Ovary (tissue), 9 donors: Measurements from ENCODE around the gene KCNN3. TPM values are rescaled to one million over a fixed set of nuclear protein-coding genes. Genes with fewer than 3 reads are reported as not detected.

Experiments used
- DNase-seq, 5 donors: peaks; one replicate each; pipeline ENCODE4 v3.0.0-alpha.2; 2019 to 2020
- H3K27ac ChIP-seq, 2 donors: fragments of 200-600 bp; one replicate each; pipeline versions ENCODE4 v1.5.1 to v1.8.0; 2019 to 2022
- H3K27me3 ChIP-seq: fragments of 200-600 bp; one replicate; pipeline ENCODE4 v1.8.0; 2022
- H3K36me3 ChIP-seq: fragments of 200-600 bp; sonication (generic); one replicate; pipeline ENCODE4 v1.5.1; 2019
- H3K4me1 ChIP-seq: one replicate; pipeline ENCODE4 v1.8.1; 2013; ENCODE audit warnings: mild to moderate bottlenecking, moderate library complexity; ENCODE audit not compliant: insufficient read depth
- H3K4me3 ChIP-seq: fragments of 200-600 bp; sonication (generic); one replicate; pipeline ENCODE4 v1.5.1; 2017
- H3K9me3 ChIP-seq, 2 donors: fragments of 200-600 bp in 1 of 2; sonication (generic) in 1 of 2; one replicate each; pipeline versions ENCODE4 v1.5.1 to v1.8.1; 2013 to 2019; ENCODE audit warnings: mild to moderate bottlenecking in 1 of 2, moderate library complexity in 1 of 2
- CTCF ChIP-seq, 3 donors: fragments of 450-650 bp in 2 of 3; fragments of 200-600 bp in 1 of 3; IDR thresholded peaks; one replicate each; pipeline versions ENCODE4 v1.5.1 to v1.8.0; 2016 to 2022; ENCODE audit warnings: antibody characterized with exemption in 3 of 3, mild to moderate bottlenecking in 1 of 3
- EP300 ChIP-seq: sonication (generic); formaldehyde crosslinking; IDR thresholded peaks from one replicate; pipeline ENCODE4 v1.6.1; 2017; ENCODE audit warnings: antibody characterized with exemption
- POLR2A ChIP-seq: fragments of 450-650 bp; IDR thresholded peaks from one replicate; pipeline ENCODE4 v1.6.1; 2017; ENCODE audit warnings: antibody characterized with exemption, mild to moderate bottlenecking, moderate library complexity
- WGBS, 3 donors: extraction: QIAGEN DNeasy Blood & Tissue Kit in 1 of 3; methylation state at CpG; one replicate each; pipeline versions ENCODE4 v1.1.5 to v1.1.7; 2013 to 2017; 5-methylcytosine and 5-hydroxymethylcytosine counted together
- intact Hi-C, 4 donors: fragments of 100-400 bp; cut with DNase I; formaldehyde crosslinking; loops; one replicate each; pipeline versions ENCODE4 v1.11.0 to v1.15.1; 2022 to 2023
- polyA plus RNA-seq, 2 donors: library from polyadenylated mRNA; stranded (reverse); fragments of 200-250 nt in 1 of 2; fragments of 350-450 nt in 1 of 2; fragmentation: Illumina TruSeq in 1 of 2; extraction: RNeasy Lipid Tissue Mini Kit (QIAGEN cat#74804) in 1 of 2; gene quantifications; one replicate each; pipeline ENCODE4 v1.2.3, GENCODE V29; 2013 to 2014
- total RNA-seq, 7 donors: library from RNA; depleted of rRNA in 2 of 7; stranded (reverse); fragments of >200 nt in 2 of 7; fragmentation: NEBNext Ultra II Directional in 3 of 7; extraction: Animal tissue kit (Norgen Biotek cat#: 25700) in 3 of 7; gene quantifications; one replicate each; pipeline versions ENCODE4 v1.1.0 to v1.2.4, GENCODE V29; 2016 to 2023
- donor health status: DM: no; HTN: no; CAD: no; lungs with moderate emphysema.
- donor health status: DM: no; HTN: no; CAD: no.
- donor health status: Bipolar disorder and iron deficiency.
- donor health status: DM: yes; HTN: yes; CAD: no.
- donor health status: DM: no; HTN: no; CAD: no.
- donor health status: DM: yes; HTN: yes; CAD: no.

Gene KCNN3
- total and polyA plus RNA-seq, 9 donors, result 0.71 to 6.1 (median 1.7) TPM

- 49 to 79% (median 71%) methylated on average over 5 of the region's 5 CpGs for WGBS, 3 donors
Measured at GRCh38 chr1:154833841-154834240, 36.2 kb downstream of the KCNN3 start.

DNA sequence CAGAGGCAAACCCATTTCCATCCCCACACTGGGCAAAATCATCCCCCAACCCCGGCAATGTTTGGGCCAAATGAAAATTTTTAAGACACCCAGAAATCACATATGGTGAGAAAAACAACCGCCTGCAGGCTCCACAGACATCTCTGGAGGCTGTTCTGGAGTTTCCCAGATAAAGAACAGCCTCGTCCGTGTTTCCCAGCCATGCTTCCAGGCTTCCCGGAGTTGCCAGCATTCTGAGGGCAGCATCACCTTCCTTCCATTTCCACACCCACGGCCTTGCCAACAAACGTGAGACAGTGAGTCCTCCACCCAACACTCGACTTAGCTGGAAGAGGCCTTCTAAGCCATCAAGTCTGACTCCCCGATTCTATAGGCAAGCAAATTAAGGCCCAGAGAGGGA, 36.9 kb downstream of the KCNN3 start:
- Histone ChIP-seq H3K36me3 (no peaks in the 10 kb centered on the region), H3K27ac (no peak overlapping the region), H3K9me3 (no peaks in the 10 kb centered on the region), H3K4me1 (no peaks in the 10 kb centered on the region), H3K4me3 (no peak overlapping the region), H3K27me3 (no peaks in the 10 kb centered on the region)
- DNase-seq, result no peak
- WGBS, 3 donors, result 71 to 82% (median 82%) methylated on average over 9 of the region's 9 CpGs
- TF ChIP-seq EP300 (no peak), POLR2A (no peak), CTCF (IDR thresholded peaks at IDR 0.05) (no peak)
- intact Hi-C loops, result no loop called here

More at GRCh38 chr1:154833841-154834240, 36.2 kb downstream of the KCNN3 start:
- intact Hi-C loops, result no loop called here
- no peaks in the 10 kb centered on the region for H3K27me3 ChIP-seq
- TF ChIP-seq CTCF (IDR thresholded peaks at IDR 0.05) (no peak), POLR2A (no peak), EP300 (no peak)
- no peaks in the 10 kb centered on the region for H3K9me3 ChIP-seq
- DNase-seq, result no peak
- no peak overlapping the region for H3K27ac ChIP-seq
- H3K4me3 ChIP-seq, result no peak overlapping the region
- H3K4me1 ChIP-seq, result no peaks in the 10 kb centered on the region
- no peaks in the 10 kb centered on the region for H3K36me3 ChIP-seq

- H3K4me3 ChIP-seq, result no peak overlapping the region
- H3K9me3 ChIP-seq, result no peaks in the 10 kb centered on the region
- no peak overlapping the region for H3K27ac ChIP-seq
- intact Hi-C loops, result no loop called here
- no peaks in the 10 kb centered on the region for H3K36me3 ChIP-seq
- no peak for TF ChIP-seq CTCF (IDR thresholded peaks at IDR 0.05)
- TF ChIP-seq EP300, result no peak
- TF ChIP-seq POLR2A, result no peak
- H3K4me1 ChIP-seq, result no peaks in the 10 kb centered on the region
- 87 to 92% (median 92%) methylated on average over 2 of the region's 2 CpGs for WGBS, 3 donors
- no peak for DNase-seq
- H3K27me3 ChIP-seq, result no peaks in the 10 kb centered on the region
Measured at GRCh38 chr1:154832384-154832783, 37.7 kb downstream of the KCNN3 start.

GRCh38 chr1:154831462-154831861, 38.6 kb downstream of the KCNN3 start:
- TF ChIP-seq CTCF (IDR thresholded peaks at IDR 0.05) (no peak), POLR2A (no peak), EP300 (no peak)
- H3K27ac ChIP-seq, result no peak overlapping the region
- H3K4me3 ChIP-seq, result no peak overlapping the region
- intact Hi-C loops, result no loop called here
- no peak for DNase-seq
- no peaks in the 10 kb centered on the region for H3K9me3 ChIP-seq
- whole genome bisulfite sequencing, 3 donors, result 77 to 88% (median 87%) methylated on average over 2 of the region's 2 CpGs
- no peaks in the 10 kb centered on the region for H3K27me3 ChIP-seq
- H3K36me3 ChIP-seq, result no peaks in the 10 kb centered on the region
- no peaks in the 10 kb centered on the region for H3K4me1 ChIP-seq

DNA sequence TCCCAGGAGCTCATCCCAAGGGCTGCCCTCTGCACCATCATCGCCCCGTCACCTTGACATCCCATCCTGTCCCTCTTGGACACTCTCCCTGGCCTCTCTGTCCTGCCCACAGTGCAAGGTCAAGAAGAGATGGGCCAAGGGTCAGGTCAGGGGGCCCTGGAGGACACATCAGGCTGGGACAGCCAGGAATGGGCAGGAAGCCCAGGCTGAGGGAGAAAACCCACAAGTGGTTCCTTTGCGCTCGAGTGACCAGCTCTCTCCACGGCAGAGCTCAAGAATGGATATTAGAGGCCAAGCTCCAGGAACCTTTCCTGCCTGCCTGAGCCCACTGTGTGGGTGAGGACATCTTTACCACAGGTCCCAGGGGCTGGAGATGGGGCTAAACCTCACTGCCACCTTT, 41.0 kb downstream of the KCNN3 start:
- Histone ChIP-seq H3K27ac (no peak overlapping the region), H3K4me1 (no peaks in the 10 kb centered on the region), H3K9me3 (no peaks in the 10 kb centered on the region), H3K27me3 (no peaks in the 10 kb centered on the region), H3K4me3 (no peak overlapping the region), H3K36me3 (no peaks in the 10 kb centered on the region)
- no peak for DNase-seq
- TF ChIP-seq EP300, result no peak
- TF ChIP-seq POLR2A, result no peak
- no peak for TF ChIP-seq CTCF (IDR thresholded peaks at IDR 0.05)
- intact Hi-C loops, result no loop called here
- 85 to 93% (median 88%) methylated on average over 3 to 5 of the region's 5 CpGs for WGBS, 3 donors
